Measurements from ENCODE around the gene ODAD2.

ODAD2 gene

DNA sequence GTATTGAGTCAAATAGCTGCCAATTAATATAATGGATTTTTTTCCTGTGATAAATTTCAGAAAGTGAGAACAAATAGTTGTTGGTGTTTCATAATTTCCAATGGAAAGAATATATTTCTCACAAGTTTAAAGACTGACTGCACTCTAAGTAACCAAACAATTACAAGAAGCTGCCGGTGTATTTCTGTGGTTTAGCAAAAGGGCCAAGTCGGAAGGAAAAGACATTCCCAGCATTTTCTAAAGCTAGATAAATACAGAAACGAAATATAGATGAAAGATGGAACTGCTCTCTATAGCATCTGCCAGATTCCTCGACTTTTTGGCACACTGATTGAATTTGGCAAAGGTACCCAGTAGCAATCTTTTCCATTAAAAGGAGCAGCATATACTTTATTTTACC, 160.5 kb downstream of the ODAD2 start:
- DNase-seq (no peak), ATAC-seq (no peak)

DNA sequence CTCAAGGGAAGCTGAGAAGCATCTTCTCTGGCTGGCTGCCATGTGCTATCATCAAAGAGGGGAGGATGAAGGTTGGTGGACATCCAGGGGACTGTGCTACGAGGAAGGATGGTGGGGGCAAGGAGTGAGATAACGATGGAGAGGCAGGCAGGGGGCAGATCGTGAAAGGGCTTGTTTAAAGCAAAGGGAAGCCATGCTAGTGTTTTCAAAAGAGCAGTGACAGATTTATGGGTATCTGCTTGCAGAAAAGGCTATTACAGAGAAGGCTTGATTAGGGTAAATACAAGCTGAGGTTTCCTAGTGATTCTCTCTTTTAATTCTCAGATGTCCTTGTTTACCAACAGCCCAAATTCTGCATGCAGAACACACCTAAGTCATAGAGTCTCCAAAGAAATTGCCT, 164.4 kb downstream of the ODAD2 start:
- no peak for ATAC-seq
- DNase-seq = no peak

DNA sequence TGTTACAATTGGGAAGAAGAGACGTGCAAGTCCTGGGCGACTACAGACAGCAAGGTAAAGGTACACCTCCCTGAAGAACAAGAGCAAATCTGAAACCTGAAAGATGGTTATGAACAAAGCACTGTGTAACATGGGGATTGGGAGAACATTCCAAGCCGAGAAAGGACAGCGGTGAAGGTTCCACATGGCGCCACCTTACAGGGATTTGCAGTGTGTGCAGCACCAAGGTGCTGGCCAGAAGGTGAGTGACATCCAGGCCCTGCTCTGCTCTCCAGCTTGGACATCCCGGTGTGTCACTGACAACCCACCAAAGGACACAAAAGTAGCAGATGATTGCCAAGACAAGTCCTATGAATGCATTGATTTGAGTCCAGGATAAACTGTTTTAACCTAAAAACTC, 165.1 kb downstream of the ODAD2 start:
- ATAC-seq = no peak
- no peak for DNase-seq

GRCh38 chr10:27832826-27833225, 166.1 kb downstream of the ODAD2 start:
- no peak for ATAC-seq

GRCh38 chr10:27826369-27826768, 172.5 kb downstream of the ODAD2 start:
- DNase-seq (no peak), ATAC-seq (no peak)

More at GRCh38 chr10:27832826-27833225, 166.1 kb downstream of the ODAD2 start:
- DNase-seq = no peak

- DNase-seq = no peak
- ATAC-seq = no peak
These were observed 176.6 kb downstream of the ODAD2 start for GRCh38 chr10:27822301-27822700.

- no peak for DNase-seq
- no peak for ATAC-seq
These were observed 178.2 kb downstream of the ODAD2 start for GRCh38 chr10:27820637-27821036.

DNA sequence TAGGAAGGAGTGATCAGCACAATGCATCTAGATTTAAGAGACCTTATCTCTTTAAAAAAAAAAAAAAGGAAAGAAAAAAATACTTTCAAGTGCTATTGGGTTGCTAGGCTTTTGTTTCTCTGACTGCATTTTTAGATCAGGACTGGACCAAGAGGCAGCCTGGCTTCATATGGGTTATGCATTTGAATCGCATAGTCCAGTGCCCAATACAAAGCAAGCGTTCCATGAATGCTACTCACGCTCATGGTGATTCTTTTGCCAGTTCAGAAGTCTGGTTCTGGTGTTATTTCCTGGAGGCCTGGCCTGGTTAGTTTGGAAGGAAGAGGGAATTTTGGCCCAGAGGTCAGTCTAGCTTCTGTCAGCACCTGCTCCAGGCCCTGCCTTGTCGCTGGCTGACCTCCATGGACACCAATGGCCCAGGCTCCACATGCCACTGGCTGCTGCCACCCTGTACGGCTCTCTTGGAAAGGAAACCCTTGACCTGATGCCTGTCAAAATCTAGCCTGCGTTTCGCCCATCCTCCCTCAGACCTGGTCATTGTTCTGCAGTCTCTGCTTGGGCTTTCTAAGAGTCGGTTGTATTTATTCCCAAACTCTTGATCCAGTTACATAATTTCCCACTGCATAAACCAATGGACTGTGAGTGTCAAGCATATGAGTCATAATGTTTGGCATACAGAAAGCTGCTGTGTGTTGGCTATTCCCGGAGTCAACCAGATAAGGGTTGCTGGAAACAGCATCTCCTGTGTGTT, 178.9 kb downstream of the ODAD2 start:
- ATAC-seq (no peak), DNase-seq (no peak)

GRCh38 chr10:27816320-27816719, 182.6 kb downstream of the ODAD2 start:
- no peak for ATAC-seq
- DNase-seq = no peak

DNA sequence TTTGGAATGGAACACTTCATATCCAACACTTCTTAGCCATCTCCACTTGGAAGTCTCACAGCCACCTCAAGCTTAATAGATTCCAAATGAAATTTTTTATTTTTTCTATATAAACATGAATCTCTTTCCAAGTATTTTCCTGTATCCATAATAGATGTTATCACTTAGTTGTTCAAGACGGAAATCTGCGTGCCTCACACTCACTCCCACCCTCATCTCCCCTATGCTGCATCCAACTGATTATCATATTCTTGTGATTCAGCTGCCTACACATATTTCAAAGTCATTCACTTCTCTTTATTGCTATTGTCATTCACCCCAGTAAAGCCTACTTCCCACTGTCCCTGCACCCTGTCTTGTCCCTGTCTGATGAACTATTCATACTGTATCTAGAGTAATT, 183.0 kb downstream of the ODAD2 start:
- ATAC-seq (no peak), DNase-seq (no peak)

DNA sequence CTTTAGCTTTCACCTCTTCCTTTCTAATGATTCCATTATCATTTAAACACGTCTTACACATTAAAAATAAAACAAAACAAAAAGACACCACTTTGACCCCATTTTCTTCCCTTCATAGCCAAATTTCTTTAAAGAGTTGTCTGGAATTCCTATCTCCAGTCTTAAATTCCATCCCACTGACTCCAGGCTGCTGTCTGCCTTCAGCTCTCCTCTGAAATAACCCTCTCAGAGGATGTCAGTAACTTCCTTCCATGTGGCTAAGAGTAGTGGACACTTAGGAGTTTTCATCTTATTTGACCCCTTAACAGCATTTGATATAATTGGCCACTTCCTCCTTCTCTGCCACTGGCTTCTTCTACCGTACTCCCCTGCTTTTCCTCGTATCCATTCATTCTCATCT, 183.6 kb downstream of the ODAD2 start:
- ATAC-seq (no peak), DNase-seq (no peak)

- no peak for DNase-seq
These were observed 193.7 kb downstream of the ODAD2 start for GRCh38 chr10:27805180-27805579.

GRCh38 chr10:27804136-27804535, 194.7 kb downstream of the ODAD2 start:
- no peak for ATAC-seq
- DNase-seq = no peak

More at GRCh38 chr10:27805180-27805579, 193.7 kb downstream of the ODAD2 start:
- no peak for ATAC-seq

GRCh38 chr10:27801171-27801785, 197.6 kb downstream of the ODAD2 start:
- DNase-seq (no peak), ATAC-seq (no peak)

- DNase-seq = no peak
- ATAC-seq = no peak
These were observed 199.8 kb downstream of the ODAD2 start for GRCh38 chr10:27799046-27799445.

DNA sequence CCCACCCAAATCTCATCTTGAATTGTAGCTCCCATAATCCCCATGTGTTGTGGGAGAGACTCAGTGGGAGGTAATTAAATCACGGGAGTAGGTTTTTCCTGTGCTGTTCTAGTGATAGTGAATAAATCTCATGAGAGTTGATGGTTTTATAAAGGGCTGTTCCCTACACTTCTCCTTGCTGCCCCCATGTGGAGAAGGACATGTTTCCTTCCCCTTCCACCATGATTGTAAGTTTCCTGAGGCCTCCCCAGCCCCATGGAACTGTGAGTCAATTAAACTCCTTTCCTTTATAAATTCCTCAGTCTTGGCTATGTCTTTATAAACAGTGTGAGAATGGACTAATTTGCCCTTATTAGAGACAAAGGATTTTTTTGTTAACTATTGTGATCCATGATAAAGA, 204.7 kb downstream of the ODAD2 start:
- ATAC-seq (no peak), DNase-seq (no peak)

GRCh38 chr10:27792216-27792615, 206.7 kb downstream of the ODAD2 start:
- ATAC-seq (no peak), DNase-seq (no peak)

- ATAC-seq = no peak
- DNase-seq = no peak
These were observed 214.6 kb downstream of the ODAD2 start for GRCh38 chr10:27784272-27784671.

DNA sequence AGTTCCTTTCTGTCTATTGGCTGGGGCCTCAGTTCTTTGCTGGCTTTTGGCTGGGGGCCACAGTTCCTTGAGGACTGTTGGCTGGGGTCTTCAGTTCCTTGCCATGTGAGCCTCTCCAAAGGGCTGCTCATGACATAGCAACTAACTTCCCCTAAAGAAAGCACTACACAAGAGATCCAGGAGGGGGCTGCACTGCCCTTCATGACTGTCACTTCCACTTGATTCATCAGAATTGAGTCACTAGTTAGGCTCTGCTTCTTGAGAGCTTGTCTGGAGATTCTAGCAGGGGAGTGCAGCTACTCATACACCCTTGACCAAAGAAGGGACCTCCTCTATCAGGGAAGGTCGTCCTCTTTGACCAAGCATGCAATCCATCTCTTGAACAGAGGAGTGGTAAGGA, 215.2 kb downstream of the ODAD2 start:
- peak; percentile 13 for DNase-seq
- peak; percentile 88 for ATAC-seq

- ATAC-seq (no peak), DNase-seq (no peak)
These were observed 219.3 kb downstream of the ODAD2 start for GRCh38 chr10:27779462-27780015.

- no peak for ATAC-seq
These were observed 224.0 kb downstream of the ODAD2 start for GRCh38 chr10:27774831-27775230.

DNA sequence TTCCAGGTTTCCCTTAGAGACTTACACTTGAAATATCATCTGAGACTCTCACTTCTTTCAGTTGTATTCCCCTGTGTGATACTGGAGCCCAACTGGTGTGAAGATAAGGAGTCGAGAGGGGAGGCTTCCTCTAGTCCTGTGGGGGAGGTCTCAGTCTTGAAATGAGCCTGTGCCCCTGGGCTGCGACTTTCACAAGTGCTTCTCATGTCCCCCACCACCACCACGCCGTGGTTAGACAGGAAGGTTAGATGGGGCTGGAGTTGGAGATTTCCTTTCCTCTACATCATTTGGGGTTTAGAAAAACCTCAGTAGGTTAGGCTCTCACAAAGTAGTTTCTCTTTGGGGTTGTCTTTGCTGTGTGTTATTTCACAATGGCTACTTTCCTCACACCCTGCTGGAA, 227.6 kb downstream of the ODAD2 start:
- peak; percentile 50 for DNase-seq
- peak; percentile 90 for ATAC-seq

More at GRCh38 chr10:27774831-27775230, 224.0 kb downstream of the ODAD2 start:
- no peak for DNase-seq

GRCh38 chr10:27770181-27770580, 228.7 kb downstream of the ODAD2 start:
- no peak for ATAC-seq
- no peak for DNase-seq

Measured in stimulated activated naive CD8-positive, alpha-beta T cell treated with anti-CD3 and anti-CD28 coated beads, Interleukin-15, Interleukin-2, amounts not matched to agents 100 U/mL and 50 U/mL, for 24 hours (primary cell).